Hematopoietic multipotent progenitor cell treated with erythropoietin and hydrocortisone succinate and interleukin-3 and kit ligand, for 6 days (in vitro differentiated cells): ENCODE measurements around the gene CTRB1.

ENCODE experiments used
- DNase-seq: peaks from one replicate; pipeline ENCODE4 v3.0.0-alpha.2; 2015

The CTRB1 gene

DNA sequence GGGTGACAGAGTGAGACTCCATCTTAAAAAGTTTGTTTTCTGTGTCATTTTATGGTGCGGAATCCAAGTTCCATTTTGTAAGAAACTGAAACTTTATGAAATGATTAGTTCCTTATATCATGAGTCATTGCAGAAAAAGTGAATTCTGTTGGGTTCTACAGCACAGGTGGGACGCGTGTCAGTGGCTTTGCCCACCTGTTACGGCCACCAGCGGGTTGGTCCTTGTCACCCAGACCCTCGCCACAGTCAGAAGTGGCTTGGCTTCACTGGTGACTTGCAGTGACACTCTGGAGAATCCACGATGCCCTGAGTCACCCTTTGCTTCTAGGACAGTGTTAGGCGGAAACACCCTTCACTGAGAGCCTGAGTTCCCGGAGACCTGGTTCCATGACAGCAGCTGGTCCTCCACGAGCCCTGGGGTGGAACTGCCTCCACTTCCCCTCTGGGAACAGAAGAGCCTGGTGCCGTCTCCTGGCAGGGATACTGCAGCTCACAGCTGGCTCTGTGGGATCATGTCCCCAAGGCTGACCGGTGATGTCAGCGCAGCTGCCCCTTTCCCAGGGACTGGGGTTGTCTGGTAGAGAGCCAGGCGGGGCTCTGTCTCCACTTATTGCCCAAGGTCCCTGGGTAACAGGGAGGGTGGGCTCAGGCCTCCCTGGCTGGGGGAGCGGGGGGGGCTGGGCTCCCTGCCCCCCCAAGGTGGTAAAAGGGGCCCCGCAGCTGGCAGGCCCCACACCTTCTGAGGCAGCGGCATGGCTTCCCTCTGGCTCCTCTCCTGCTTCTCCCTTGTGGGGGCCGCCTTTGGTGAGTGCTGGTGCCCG lies at the start of gene CTRB1:
CTRB1 (plus strand) TSS at position 733 of the 821 bp plus-strand sequence; CDS start at position 753, 20 bp downstream.
- DNase-seq = no peak

DNA sequence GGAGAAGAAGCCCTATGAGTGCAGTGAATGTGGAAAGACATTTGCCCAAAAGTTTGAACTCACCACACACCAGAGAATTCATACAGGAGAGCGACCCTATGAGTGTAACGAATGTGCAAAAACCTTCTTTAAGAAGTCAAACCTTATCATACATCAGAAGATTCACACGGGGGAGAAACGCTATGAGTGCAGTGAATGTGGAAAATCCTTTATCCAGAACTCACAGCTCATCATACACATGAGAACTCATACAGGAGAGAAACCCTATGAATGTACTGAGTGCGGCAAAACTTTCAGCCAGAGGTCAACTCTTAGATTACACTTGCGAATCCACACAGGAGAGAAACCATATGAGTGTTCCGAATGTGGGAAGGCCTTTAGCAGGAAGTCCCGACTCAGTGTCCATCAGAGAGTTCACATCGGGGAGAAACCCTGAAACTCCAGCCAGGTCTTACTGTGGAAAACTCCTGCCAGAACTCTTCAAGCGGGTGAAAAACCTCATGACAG lies 48.8 kb upstream of the CTRB1 start:
- DNase-seq = no peak

DNA sequence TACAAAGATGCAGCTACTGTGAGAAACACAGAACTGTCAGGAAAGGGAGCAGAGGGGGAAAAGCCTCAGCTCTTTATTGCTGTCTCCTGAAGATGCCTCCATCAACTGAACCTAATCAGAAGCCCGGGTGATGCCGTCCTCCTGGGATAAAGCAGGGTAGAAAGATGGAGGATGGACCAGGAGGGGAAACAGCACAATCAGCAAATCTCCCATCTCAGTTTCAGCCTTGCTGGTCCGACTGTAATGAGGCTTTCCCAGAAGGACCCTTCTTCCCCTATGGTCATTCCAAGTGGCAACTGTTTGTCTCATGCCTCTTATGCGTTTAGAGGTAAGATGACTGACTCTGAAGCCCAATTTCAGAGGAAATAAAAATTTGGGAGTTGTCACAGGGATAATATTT lies 46.2 kb upstream of the CTRB1 start:
- DNase-seq = no peak

GRCh38 chr16:75175074-75175473 lies 43.7 kb upstream of the CTRB1 start:
- DNase-seq = no peak

DNA sequence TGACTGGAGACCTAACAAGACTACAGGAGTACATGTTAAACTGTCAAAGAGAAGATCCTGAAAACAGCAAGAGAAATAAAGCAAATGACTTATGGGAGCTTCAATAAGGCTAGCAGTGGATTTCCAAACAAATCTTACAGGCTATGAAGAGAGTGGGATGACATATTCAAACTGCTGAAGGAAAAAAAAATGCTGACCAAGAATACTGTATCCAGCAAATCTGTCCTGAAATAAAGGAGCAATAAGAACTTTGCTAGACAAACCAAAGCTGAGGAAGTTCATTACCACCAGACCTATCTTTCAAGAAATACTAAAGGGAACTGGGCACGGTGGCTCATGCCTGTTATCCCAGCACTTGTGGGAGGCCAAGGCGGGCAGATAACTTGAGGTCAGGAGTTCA lies 41.9 kb upstream of the CTRB1 start:
- no peak for DNase-seq

DNA sequence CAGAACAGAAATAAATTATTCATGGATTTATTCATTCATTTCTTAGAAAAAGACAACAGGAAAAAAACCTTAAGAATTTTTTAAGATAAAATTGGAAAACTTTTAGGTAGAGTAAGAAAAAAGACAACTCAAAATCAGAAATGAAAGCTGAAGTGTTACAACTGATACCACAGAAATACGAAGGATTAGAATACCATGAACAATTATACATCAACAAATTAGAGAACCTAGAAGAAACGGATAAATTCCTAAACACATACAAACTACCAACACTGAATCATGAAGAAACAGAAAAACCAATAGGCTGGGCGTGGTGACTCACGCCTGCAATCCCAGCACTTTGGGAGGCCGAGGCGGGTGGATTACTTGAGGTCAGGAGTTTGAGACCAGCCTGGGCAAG lies 39.6 kb upstream of the CTRB1 start:
- no peak for DNase-seq

DNA sequence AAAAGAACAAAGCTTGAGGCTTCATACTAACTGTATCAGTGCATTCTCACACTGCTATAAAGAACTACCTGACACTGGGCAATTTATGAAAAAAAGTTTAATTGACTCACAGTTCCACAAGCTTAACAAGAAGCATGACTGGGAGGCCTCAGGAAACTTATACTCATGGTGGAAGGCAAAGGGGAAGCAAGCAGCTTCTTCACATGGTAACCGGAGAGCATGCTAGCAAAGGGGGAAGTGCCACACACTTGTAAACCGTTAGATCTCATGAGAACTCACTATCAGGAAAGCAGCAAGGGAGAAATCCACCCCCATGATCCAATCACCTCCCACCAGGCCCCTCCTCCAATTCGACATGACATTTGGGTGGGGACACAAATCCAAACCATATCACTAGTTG lies 37.2 kb upstream of the CTRB1 start:
- DNase-seq = peak; percentile 30

- DNase-seq = no peak
These were observed 29.8 kb upstream of the CTRB1 start for GRCh38 chr16:75188832-75189477.

DNA sequence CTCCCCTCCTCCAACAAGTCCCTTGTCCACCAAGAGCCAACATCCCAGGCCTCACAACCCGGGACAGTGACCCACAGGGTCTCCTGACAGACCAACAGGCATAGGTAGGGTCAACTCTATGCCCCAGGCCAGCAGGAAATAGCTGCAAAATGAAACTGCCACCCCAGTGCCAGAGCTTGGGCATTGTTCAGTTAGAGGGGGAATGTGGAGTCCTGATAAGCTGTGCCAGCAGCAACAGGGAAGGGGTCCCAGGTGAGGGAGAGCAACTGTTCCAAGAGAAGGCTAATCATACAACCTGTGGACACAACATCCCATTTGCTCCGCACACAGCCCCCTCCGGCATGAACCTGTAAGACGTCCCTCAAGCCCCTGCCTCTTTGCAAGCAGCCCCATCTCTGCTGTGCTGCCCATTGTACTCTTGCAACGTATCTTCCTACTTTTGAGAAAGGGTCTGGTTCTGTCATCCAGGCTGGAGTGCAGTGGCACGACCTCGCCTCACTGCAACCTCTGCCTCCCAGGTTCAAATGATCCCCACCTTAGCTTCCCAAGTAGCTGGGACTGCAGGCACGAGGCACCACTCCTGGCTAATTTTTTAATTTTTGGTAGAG lies 29.0 kb upstream of the CTRB1 start:
- no peak for DNase-seq

- DNase-seq = no peak
These were observed 26.1 kb upstream of the CTRB1 start for GRCh38 chr16:75192606-75193264.

DNA sequence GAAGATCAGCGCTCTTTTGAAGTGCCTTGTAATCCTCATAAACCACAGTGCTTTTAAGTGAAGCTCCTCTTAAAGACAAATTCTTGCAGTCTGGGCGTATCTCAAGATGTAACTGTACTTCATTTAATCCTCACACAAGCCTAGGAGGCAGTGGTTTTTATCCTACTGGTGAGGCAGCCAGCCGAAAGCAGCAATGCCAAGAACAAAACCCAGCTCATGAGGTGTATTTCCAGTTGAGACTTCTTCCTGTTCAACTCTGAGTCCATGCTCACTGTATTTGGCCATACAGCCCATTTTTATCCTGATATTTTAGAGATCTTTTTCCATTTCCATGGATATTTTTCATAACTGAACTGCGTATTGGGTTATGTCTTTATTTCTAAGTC lies 25.5 kb upstream of the CTRB1 start:
- DNase-seq = no peak

- no peak for DNase-seq
These were observed 24.9 kb upstream of the CTRB1 start for GRCh38 chr16:75193730-75194444.

- no peak for DNase-seq
These were observed 22.7 kb upstream of the CTRB1 start for GRCh38 chr16:75195811-75196790.

DNA sequence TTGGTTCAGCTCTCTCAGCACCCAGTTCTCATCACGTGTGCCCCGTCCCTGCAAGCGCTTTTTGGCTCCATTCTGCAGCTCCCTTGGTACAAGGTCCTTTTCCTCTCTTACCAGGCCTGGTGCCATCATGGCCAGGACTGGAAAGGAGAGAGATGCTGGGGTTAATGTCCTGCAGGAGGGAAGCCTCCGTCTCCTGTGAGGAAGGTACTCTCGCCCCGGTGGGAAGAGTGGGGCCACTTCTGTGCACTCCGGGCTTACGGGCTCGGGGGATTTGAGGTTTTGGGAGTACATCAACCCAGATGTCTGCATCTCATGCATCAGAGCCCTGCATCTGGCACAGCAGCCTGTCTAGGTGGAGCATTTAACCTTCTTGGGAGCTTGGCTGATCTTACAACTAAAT lies 22.0 kb upstream of the CTRB1 start:
- no peak for DNase-seq

- peak; percentile 11 for DNase-seq
These were observed 21.2 kb upstream of the CTRB1 start for GRCh38 chr16:75197522-75198134.

DNA sequence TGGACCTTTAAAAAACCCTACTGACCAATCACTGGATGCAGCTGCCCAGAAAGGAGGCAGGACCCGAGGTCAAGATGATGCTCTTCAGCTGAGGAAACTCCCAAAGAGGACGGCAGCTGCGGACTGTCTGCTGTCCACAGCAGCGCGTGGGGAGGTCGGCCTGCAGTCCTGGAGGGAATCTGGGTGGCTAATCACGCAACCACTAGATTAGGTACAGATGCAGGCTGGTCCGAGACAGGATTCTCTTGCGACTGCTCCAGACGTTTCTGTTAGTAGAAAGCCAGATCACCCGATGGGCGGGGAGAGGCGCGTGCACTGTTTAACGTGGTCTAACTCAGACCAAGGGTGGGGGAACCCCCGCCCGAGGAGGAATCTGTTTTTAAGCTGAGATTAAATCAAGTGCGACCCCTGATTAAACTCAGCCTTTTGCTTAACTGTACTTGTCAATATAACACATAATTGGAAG lies 20.6 kb upstream of the CTRB1 start:
- DNase-seq = peak; percentile 16

- DNase-seq = no peak
These were observed 16.7 kb upstream of the CTRB1 start for GRCh38 chr16:75202069-75202590.

- no peak for DNase-seq
These were observed 15.7 kb upstream of the CTRB1 start for GRCh38 chr16:75203096-75203495.

- DNase-seq = no peak
These were observed 14.9 kb upstream of the CTRB1 start for GRCh38 chr16:75203667-75204409.

- DNase-seq = no peak
These were observed 14.4 kb upstream of the CTRB1 start for GRCh38 chr16:75204410-75204758.
